ENCODE measurements around the gene ZNF534.
"Not testable (repeated sequence)": the region's sequence is repeated elsewhere in the genome, so short reads cannot be mapped to it uniquely, and the experiment has no call there.

ZNF534 gene

GRCh38 chr19:52494518-52494917 is 65.6 kb downstream of the ZNF534 start:
- DNase-seq: no peak

- DNase-seq: no peak
Observed at GRCh38 chr19:52498571-52498970, 69.6 kb downstream of the ZNF534 start.

- DNase-seq: not testable (repeated sequence)
Observed at GRCh38 chr19:52500474-52500873, 71.5 kb downstream of the ZNF534 start.

- not testable (repeated sequence) for DNase-seq
Observed at GRCh38 chr19:52500991-52501390, 72.0 kb downstream of the ZNF534 start.

All from nucleus accumbens (tissue), 56 donors.